Testis (tissue), 2 donors: Measurements from ENCODE around the gene ZNF768.

Experiments used
- POLR2A ChIP-seq: fragments of 450-650 bp; IDR thresholded peaks from one replicate; pipeline ENCODE4 v1.6.1; 2017; ENCODE audit warnings: antibody characterized with exemption, mild to moderate bottlenecking, moderate library complexity
- TF ChIP-seq, protein P1 (sequence below), 3 experiments: fragments of 450-650 bp in 2 of 3; fragments of 200-600 bp in 1 of 3; sonication (generic) in 1 of 3; IDR thresholded peaks; one replicate each; pipeline ENCODE4 v1.5.1; 2016 to 2019; ENCODE audit warnings: antibody characterized with exemption in 3 of 3, mild to moderate bottlenecking in 2 of 3, moderate library complexity in 1 of 3

DNA sequence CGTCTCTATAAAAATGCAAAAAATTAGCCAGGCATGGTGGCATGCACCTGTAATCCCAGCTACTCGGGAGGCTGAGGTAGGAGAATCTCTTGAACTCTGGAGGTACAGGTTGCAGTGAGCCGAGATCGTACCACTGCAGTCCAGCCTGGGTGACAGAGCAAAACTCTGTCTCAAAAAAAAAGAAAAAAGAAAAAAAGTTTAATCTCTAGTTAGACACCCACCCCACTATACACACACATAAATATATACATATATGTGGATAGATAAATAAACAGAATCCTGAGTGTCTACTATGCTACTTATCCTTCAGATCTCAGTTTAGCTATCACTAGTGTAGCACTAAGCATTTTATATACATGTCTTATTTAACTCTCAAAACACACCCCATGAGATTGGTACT lies 35.1 kb downstream of the ZNF768 start:
- no peak for TF ChIP-seq POLR2A
- TF ChIP-seq, protein P1, sequence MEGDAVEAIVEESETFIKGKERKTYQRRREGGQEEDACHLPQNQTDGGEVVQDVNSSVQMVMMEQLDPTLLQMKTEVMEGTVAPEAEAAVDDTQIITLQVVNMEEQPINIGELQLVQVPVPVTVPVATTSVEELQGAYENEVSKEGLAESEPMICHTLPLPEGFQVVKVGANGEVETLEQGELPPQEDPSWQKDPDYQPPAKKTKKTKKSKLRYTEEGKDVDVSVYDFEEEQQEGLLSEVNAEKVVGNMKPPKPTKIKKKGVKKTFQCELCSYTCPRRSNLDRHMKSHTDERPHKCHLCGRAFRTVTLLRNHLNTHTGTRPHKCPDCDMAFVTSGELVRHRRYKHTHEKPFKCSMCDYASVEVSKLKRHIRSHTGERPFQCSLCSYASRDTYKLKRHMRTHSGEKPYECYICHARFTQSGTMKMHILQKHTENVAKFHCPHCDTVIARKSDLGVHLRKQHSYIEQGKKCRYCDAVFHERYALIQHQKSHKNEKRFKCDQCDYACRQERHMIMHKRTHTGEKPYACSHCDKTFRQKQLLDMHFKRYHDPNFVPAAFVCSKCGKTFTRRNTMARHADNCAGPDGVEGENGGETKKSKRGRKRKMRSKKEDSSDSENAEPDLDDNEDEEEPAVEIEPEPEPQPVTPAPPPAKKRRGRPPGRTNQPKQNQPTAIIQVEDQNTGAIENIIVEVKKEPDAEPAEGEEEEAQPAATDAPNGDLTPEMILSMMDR (IDR thresholded peaks at IDR 0.05), result no peak
